Measurements from ENCODE around the gene PTPRK.

Gene PTPRK

GRCh38 chr6:128339635-128340450, 180.6 kb downstream of the PTPRK start:
- H3K9ac ChIP-seq (ENCODE audit: low read length) = no peak overlapping the region
- no peak overlapping the region for H3K4me3 ChIP-seq (ENCODE audit: low read depth, low read length)
- H3K27me3 ChIP-seq (ENCODE audit: control insufficient read depth, insufficient read depth, low read length) = no peaks in the 10 kb centered on the region
- H3K27ac ChIP-seq (ENCODE audit: low read depth, low read length) = peak overlapping the region; percentile 26; the same call in 1 of the 2 replicates
- no peaks in the 10 kb centered on the region for H3K9me3 ChIP-seq (ENCODE audit: control insufficient read depth, insufficient read depth, low read depth, low read length)
- no peaks in the 10 kb centered on the region for H3K36me3 ChIP-seq (ENCODE audit: control insufficient read depth, insufficient read depth, low read length)
- H3K4me1 ChIP-seq (ENCODE audit: control insufficient read depth, insufficient read depth, low read length) = peaks cover 7% of the 10 kb centered on the region; the same call in 1 of the 2 replicates

- H3K9me3 ChIP-seq (ENCODE audit: control insufficient read depth, insufficient read depth, low read depth, low read length) = no peaks in the 10 kb centered on the region
- H3K36me3 ChIP-seq (ENCODE audit: control insufficient read depth, insufficient read depth, low read length) = no peaks in the 10 kb centered on the region
- no peaks in the 10 kb centered on the region for H3K27me3 ChIP-seq (ENCODE audit: control insufficient read depth, insufficient read depth, low read length)
- H3K4me3 ChIP-seq (ENCODE audit: low read depth, low read length) = no peak overlapping the region
- H3K27ac ChIP-seq (ENCODE audit: low read depth, low read length) = no peak overlapping the region
- H3K9ac ChIP-seq (ENCODE audit: low read length) = no peak overlapping the region
- H3K4me1 ChIP-seq (ENCODE audit: control insufficient read depth, insufficient read depth, low read length) = peaks cover 10% of the 10 kb centered on the region; the same call in 1 of the 2 replicates
Observed at GRCh38 chr6:128337619-128338018, 182.8 kb downstream of the PTPRK start.

DNA sequence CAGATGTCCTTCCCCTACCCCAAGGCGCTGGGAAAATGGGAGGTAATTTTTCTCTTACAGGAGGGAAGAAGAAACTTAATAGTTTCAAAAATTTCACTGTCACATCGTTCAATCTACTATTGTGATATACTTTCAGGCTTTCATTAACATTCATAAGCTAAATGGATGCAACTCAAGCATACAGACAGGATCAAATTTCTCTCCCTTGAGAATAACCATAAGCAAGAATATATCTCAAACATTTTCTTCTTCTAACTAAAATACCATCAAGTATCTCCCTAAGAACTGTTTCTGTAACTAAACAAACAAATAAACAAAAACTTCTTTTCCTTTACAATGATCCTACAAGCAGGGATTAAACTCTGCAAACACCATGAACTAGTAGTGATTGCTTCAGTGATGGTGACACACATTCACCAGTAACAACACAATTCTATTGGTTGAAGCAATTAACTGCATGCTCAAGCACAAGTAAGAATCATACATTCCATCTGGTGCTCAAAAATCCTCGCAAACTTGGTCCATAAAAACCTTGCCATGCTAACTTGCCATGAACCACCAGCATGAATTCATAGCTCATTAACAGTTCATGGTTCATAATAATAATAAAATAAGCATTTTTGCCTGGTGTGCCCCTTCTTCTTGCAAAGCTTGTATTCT, 183.8 kb downstream of the PTPRK start:
- Histone ChIP-seq H3K27me3 (ENCODE audit: control insufficient read depth, insufficient read depth, low read length) (no peaks in the 10 kb centered on the region), H3K9me3 (ENCODE audit: control insufficient read depth, insufficient read depth, low read depth, low read length) (no peaks in the 10 kb centered on the region), H3K9ac (ENCODE audit: low read length) (no peak overlapping the region), H3K4me3 (ENCODE audit: low read depth, low read length) (no peak overlapping the region), H3K36me3 (ENCODE audit: control insufficient read depth, insufficient read depth, low read length) (no peaks in the 10 kb centered on the region), H3K4me1 (ENCODE audit: control insufficient read depth, insufficient read depth, low read length) (peaks cover 10% of the 10 kb centered on the region; the same call in 1 of the 2 replicates), H3K27ac (ENCODE audit: low read depth, low read length) (no peak overlapping the region)

DNA sequence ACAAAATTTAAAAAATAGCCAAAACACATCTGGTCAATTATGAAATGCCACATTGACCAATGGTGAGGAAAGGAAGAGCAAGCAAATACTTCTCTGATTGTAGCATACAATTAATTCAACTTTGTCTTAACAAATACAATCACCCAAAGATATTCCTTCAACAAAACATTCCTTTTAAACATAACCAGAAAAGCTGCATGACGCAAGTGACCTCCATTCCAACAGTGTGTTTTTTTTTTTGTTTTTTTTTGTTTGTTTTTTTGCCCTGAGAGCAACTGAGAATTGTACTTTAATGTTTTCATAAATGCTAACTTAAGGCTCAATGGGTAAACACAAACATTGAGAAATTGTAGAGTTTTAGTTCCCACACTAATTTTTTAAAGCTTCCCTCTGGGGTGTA, 184.4 kb downstream of the PTPRK start:
- no peaks in the 10 kb centered on the region for H3K36me3 ChIP-seq (ENCODE audit: control insufficient read depth, insufficient read depth, low read length)
- H3K27ac ChIP-seq (ENCODE audit: low read depth, low read length) = no peak overlapping the region
- peaks cover 10% of the 10 kb centered on the region; the same call in 1 of the 2 replicates for H3K4me1 ChIP-seq (ENCODE audit: control insufficient read depth, insufficient read depth, low read length)
- no peaks in the 10 kb centered on the region for H3K9me3 ChIP-seq (ENCODE audit: control insufficient read depth, insufficient read depth, low read depth, low read length)
- no peak overlapping the region for H3K4me3 ChIP-seq (ENCODE audit: low read depth, low read length)
- no peaks in the 10 kb centered on the region for H3K27me3 ChIP-seq (ENCODE audit: control insufficient read depth, insufficient read depth, low read length)
- no peak overlapping the region for H3K9ac ChIP-seq (ENCODE audit: low read length)

DNA sequence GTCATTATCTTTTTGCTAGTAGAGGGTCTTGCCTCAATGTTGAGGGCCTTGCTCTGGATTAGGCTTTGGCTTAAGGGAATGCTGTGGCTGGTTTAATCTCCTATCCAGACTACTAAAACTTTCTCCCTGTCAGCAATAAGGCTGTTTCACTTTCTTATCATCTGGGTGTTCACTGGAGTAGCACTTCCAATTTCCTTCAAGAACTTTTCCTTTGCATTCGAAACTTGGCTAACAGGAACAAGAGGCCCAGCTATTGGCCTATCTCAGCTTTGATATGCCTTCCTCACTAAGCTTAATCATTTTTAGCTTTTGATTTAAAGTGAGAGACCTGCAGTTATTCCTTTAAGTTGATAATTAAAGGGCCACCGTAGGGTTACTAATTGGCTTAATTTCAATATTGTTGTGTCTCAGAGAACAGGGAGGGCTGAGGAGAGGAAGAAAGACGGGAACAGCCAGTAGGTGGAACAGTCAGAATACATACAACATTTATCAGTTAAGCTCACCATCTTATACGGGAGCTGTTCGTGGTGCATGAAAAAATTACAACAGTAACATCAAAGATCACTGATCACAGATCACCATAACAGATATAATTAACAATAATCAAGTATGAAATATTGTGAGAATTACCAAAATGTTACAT, 186.7 kb downstream of the PTPRK start:
- Histone ChIP-seq H3K36me3 (ENCODE audit: control insufficient read depth, insufficient read depth, low read length) (no peaks in the 10 kb centered on the region), H3K9me3 (ENCODE audit: control insufficient read depth, insufficient read depth, low read depth, low read length) (no peaks in the 10 kb centered on the region), H3K4me1 (ENCODE audit: control insufficient read depth, insufficient read depth, low read length) (peaks cover 10% of the 10 kb centered on the region; the same call in 1 of the 2 replicates), H3K4me3 (ENCODE audit: low read depth, low read length) (no peak overlapping the region), H3K27me3 (ENCODE audit: control insufficient read depth, insufficient read depth, low read length) (no peaks in the 10 kb centered on the region), H3K9ac (ENCODE audit: low read length) (no peak overlapping the region), H3K27ac (ENCODE audit: low read depth, low read length) (no peak overlapping the region)

- no peak overlapping the region for H3K9ac ChIP-seq (ENCODE audit: low read length)
- no peak overlapping the region for H3K27ac ChIP-seq (ENCODE audit: low read depth, low read length)
- no peaks in the 10 kb centered on the region for H3K27me3 ChIP-seq (ENCODE audit: control insufficient read depth, insufficient read depth, low read length)
- no peaks in the 10 kb centered on the region for H3K9me3 ChIP-seq (ENCODE audit: control insufficient read depth, insufficient read depth, low read depth, low read length)
- H3K36me3 ChIP-seq (ENCODE audit: control insufficient read depth, insufficient read depth, low read length) = no peaks in the 10 kb centered on the region
- no peak overlapping the region for H3K4me3 ChIP-seq (ENCODE audit: low read depth, low read length)
- peaks cover 5% of the 10 kb centered on the region; the same call in 1 of the 2 replicates for H3K4me1 ChIP-seq (ENCODE audit: control insufficient read depth, insufficient read depth, low read length)
Observed at GRCh38 chr6:128327890-128328289, 192.5 kb downstream of the PTPRK start.

DNA sequence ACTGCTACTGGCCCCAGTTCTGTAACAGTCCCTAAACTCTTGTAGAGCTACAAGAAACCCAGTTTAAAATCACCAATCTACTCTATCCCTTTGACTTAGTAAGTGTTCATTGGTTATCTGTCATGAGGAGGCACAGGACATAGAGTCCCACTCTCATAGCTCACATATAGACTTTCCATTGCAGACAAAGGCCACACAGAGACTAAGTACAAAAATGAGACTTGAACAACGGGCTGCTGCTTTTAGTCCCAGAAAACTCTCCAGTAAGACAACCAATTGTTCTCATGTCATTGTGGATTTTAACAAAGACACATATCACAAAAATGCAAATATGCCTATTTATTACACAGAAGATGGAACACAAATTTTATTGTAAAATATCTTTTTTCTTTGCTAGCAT, 197.4 kb downstream of the PTPRK start:
- H3K27me3 ChIP-seq (ENCODE audit: control insufficient read depth, insufficient read depth, low read length) = no peaks in the 10 kb centered on the region
- no peak overlapping the region for H3K9ac ChIP-seq (ENCODE audit: low read length)
- H3K27ac ChIP-seq (ENCODE audit: low read depth, low read length) = no peak overlapping the region
- peaks cover 18% of the 10 kb centered on the region; the same call in 1 of the 2 replicates for H3K4me1 ChIP-seq (ENCODE audit: control insufficient read depth, insufficient read depth, low read length)
- H3K4me3 ChIP-seq (ENCODE audit: low read depth, low read length) = no peak overlapping the region
- H3K36me3 ChIP-seq (ENCODE audit: control insufficient read depth, insufficient read depth, low read length) = peaks cover 4% of the 10 kb centered on the region; the same call in 1 of the 2 replicates
- H3K9me3 ChIP-seq (ENCODE audit: control insufficient read depth, insufficient read depth, low read depth, low read length) = no peaks in the 10 kb centered on the region

- H3K9me3 ChIP-seq (ENCODE audit: control insufficient read depth, insufficient read depth, low read depth, low read length) = no peaks in the 10 kb centered on the region
- peaks cover 40% of the 10 kb centered on the region for H3K4me1 ChIP-seq (ENCODE audit: control insufficient read depth, insufficient read depth, low read length)
- no peak overlapping the region for H3K9ac ChIP-seq (ENCODE audit: low read length)
- no peak overlapping the region for H3K27ac ChIP-seq (ENCODE audit: low read depth, low read length)
- H3K27me3 ChIP-seq (ENCODE audit: control insufficient read depth, insufficient read depth, low read length) = no peaks in the 10 kb centered on the region
- peaks cover 4% of the 10 kb centered on the region; the same call in 1 of the 2 replicates for H3K36me3 ChIP-seq (ENCODE audit: control insufficient read depth, insufficient read depth, low read length)
- H3K4me3 ChIP-seq (ENCODE audit: low read depth, low read length) = no peak overlapping the region
Observed at GRCh38 chr6:128319946-128320345, 200.5 kb downstream of the PTPRK start.

DNA sequence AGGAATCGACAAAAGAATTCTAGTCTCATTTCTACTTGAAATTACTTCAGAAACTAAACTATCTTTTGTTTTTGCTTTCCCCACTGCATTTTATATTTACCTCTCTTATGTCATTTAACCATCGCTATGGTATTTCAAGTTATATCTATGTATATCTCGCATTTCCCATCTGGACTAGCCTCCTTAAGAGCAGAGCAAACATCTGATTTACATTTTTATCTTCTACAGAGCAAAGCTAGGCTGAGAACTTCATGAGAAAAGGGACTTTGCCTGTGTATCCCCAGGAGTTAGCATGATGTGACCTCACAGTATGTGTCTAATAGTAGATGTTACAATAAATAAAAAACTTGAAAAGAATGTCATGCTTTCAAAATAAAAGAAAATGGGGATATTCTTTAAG, 201.2 kb downstream of the PTPRK start:
- Histone ChIP-seq H3K9me3 (ENCODE audit: control insufficient read depth, insufficient read depth, low read depth, low read length) (no peaks in the 10 kb centered on the region), H3K4me3 (ENCODE audit: low read depth, low read length) (no peak overlapping the region), H3K27ac (ENCODE audit: low read depth, low read length) (no peak overlapping the region), H3K4me1 (ENCODE audit: control insufficient read depth, insufficient read depth, low read length) (peaks cover 48% of the 10 kb centered on the region), H3K36me3 (ENCODE audit: control insufficient read depth, insufficient read depth, low read length) (peaks cover 4% of the 10 kb centered on the region; the same call in 1 of the 2 replicates), H3K27me3 (ENCODE audit: control insufficient read depth, insufficient read depth, low read length) (no peaks in the 10 kb centered on the region), H3K9ac (ENCODE audit: low read length) (no peak overlapping the region)

GRCh38 chr6:128316258-128316929, 204.0 kb downstream of the PTPRK start:
- H3K27me3 ChIP-seq (ENCODE audit: control insufficient read depth, insufficient read depth, low read length) = no peaks in the 10 kb centered on the region
- H3K4me1 ChIP-seq (ENCODE audit: control insufficient read depth, insufficient read depth, low read length) = peaks cover 58% of the 10 kb centered on the region
- H3K36me3 ChIP-seq (ENCODE audit: control insufficient read depth, insufficient read depth, low read length) = no peaks in the 10 kb centered on the region
- no peak overlapping the region for H3K4me3 ChIP-seq (ENCODE audit: low read depth, low read length)
- H3K9ac ChIP-seq (ENCODE audit: low read length) = no peak overlapping the region
- no peaks in the 10 kb centered on the region for H3K9me3 ChIP-seq (ENCODE audit: control insufficient read depth, insufficient read depth, low read depth, low read length)
- peak overlapping the region; percentile 17; the same call in 1 of the 2 replicates for H3K27ac ChIP-seq (ENCODE audit: low read depth, low read length)

Measured in HUES6 (cell line).